Measurements from ENCODE around the gene METTL16. TPM values are rescaled to one million over a fixed set of nuclear protein-coding genes. Genes with fewer than 3 reads are reported as not detected.

Gene METTL16
- total RNA-seq, 1 experiment from 2014 or later, result 28.6 TPM

DNA sequence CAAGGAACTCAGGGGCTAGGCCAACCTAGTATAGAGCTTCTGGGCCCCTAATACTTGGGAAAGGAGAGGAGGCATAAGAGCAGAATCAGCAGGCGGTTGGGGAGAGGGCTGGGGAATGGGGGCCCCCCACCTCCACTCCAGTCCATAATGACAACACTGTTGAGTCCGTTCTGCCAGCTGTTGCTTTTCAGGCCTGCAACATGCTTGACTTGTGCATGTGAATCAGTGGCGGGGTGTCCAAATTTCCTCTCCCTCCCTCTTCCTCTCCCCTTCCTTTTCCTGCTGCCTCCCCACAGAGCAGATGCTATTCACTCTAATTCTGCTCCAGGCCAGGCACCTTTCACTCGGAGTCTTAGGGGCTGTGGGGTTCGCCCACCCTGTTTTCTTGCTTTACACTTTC lies 142.6 kb downstream of the METTL16 start:
- CTCF ChIA-PET, result no interaction called here
- Mint-ChIP-seq H3K9me3 (ENCODE audit: low read depth, unreplicated experiment) (no peaks in the 10 kb centered on the region), H3K27ac (ENCODE audit: unreplicated experiment) (no peak overlapping the region), H3K4me3 (ENCODE audit: low read depth, unreplicated experiment) (no peak overlapping the region), H3K27me3 (ENCODE audit: unreplicated experiment) (no peaks in the 10 kb centered on the region), H3K4me1 (ENCODE audit: low read depth, unreplicated experiment) (no peaks in the 10 kb centered on the region), H3K36me3 (ENCODE audit: insufficient read depth, unreplicated experiment) (peaks cover 37% of the 10 kb centered on the region)
- TF ChIP-seq, protein P1, sequence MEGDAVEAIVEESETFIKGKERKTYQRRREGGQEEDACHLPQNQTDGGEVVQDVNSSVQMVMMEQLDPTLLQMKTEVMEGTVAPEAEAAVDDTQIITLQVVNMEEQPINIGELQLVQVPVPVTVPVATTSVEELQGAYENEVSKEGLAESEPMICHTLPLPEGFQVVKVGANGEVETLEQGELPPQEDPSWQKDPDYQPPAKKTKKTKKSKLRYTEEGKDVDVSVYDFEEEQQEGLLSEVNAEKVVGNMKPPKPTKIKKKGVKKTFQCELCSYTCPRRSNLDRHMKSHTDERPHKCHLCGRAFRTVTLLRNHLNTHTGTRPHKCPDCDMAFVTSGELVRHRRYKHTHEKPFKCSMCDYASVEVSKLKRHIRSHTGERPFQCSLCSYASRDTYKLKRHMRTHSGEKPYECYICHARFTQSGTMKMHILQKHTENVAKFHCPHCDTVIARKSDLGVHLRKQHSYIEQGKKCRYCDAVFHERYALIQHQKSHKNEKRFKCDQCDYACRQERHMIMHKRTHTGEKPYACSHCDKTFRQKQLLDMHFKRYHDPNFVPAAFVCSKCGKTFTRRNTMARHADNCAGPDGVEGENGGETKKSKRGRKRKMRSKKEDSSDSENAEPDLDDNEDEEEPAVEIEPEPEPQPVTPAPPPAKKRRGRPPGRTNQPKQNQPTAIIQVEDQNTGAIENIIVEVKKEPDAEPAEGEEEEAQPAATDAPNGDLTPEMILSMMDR (IDR thresholded peaks at IDR 0.05; ENCODE audit: unreplicated experiment), result no peak
- intact Hi-C loops (cut with micrococcal nuclease; ENCODE audit: unreplicated experiment), result no loop called here
- no peak for DNase-seq
- BruUV-seq (replicated peaks), result no TSS peak

DNA sequence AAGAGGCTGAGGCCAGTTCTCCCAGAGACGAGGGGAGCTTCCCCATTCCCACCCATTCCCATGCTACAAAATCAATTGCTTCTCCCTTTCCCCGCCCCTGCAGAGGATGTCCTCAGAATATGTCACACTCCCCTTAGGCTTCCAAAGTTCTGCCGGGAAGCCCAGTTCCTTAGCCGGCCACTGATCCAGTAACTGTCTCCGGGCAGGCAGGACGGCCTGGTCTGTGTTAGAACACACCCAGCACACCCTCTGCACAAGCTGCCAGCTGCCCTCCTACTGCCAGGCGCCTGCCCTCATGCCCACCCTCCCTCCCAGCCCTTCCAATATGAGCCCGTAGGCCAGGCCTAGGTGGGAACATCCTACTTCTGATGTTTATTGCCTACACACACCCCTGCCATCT lies 143.3 kb downstream of the METTL16 start:
- TF ChIP-seq, protein P1 (IDR thresholded peaks at IDR 0.05; ENCODE audit: unreplicated experiment), result no peak
- DNase-seq, result no peak
- BruUV-seq (replicated peaks), result no TSS peak
- Mint-ChIP-seq H3K4me1 (ENCODE audit: low read depth, unreplicated experiment) (no peaks in the 10 kb centered on the region), H3K27ac (ENCODE audit: unreplicated experiment) (no peak overlapping the region), H3K4me3 (ENCODE audit: low read depth, unreplicated experiment) (no peak overlapping the region), H3K27me3 (ENCODE audit: unreplicated experiment) (no peaks in the 10 kb centered on the region), H3K36me3 (ENCODE audit: insufficient read depth, unreplicated experiment) (peaks cover 36% of the 10 kb centered on the region), H3K9me3 (ENCODE audit: low read depth, unreplicated experiment) (no peaks in the 10 kb centered on the region)
- CTCF ChIA-PET, result no interaction called here
- intact Hi-C loops (cut with micrococcal nuclease; ENCODE audit: unreplicated experiment), result no loop called here

GRCh38 chr17:2366747-2367494 lies 144.8 kb downstream of the METTL16 start:
- Mint-ChIP-seq H3K4me1 (ENCODE audit: low read depth, unreplicated experiment) (no peaks in the 10 kb centered on the region), H3K9me3 (ENCODE audit: low read depth, unreplicated experiment) (no peaks in the 10 kb centered on the region), H3K27ac (ENCODE audit: unreplicated experiment) (no peak overlapping the region), H3K4me3 (ENCODE audit: low read depth, unreplicated experiment) (no peak overlapping the region), H3K36me3 (ENCODE audit: insufficient read depth, unreplicated experiment) (peaks cover 37% of the 10 kb centered on the region), H3K27me3 (ENCODE audit: unreplicated experiment) (no peaks in the 10 kb centered on the region)
- BruUV-seq (replicated peaks), result no TSS peak
- TF ChIP-seq, protein P1 (IDR thresholded peaks at IDR 0.05; ENCODE audit: unreplicated experiment), result no peak
- CTCF ChIA-PET, result no interaction called here
- intact Hi-C loops (cut with micrococcal nuclease; ENCODE audit: unreplicated experiment), result no loop called here
- no peak for DNase-seq

Other genes with a start within 250 kb of the METTL16 start
- 13.0 and 13.5 TPM in 2 replicates for gene SMG6, start 208.1 kb downstream of the METTL16 start, total RNA-seq (2022)
- gene SRR, start 207.9 kb downstream of the METTL16 start, total RNA-seq (2022), result 6.4 and 7.0 TPM in 2 replicates
- 34.3 and 36.2 TPM in 2 replicates for gene TSR1, start 175.4 kb downstream of the METTL16 start, total RNA-seq (2022)
- gene SGSM2, start 174.4 kb downstream of the METTL16 start, total RNA-seq (2022), result 50.3 and 54.9 TPM in 2 replicates
- gene MNT, start 110.8 kb downstream of the METTL16 start, total RNA-seq (2022), result 32.1 and 34.8 TPM in 2 replicates
- 88.5 and 99.8 TPM in 2 replicates for gene PAFAH1B1, start 81.8 kb upstream of the METTL16 start, total RNA-seq (2022)
- 103 and 113 TPM in 2 replicates for gene CLUH, start 199.9 kb upstream of the METTL16 start, total RNA-seq (2022)
- 0.15 TPM in 1 of 2 replicates, not detected in the other for gene CCDC92B, start 237.8 kb upstream of the METTL16 start, total RNA-seq (2022)